Sigmoid colon (tissue), 4 donors: Measurements from ENCODE around the gene LDLRAD4.

ENCODE experiments used
- CTCF ChIP-seq, 4 experiments: fragments of 450-650 bp in 3 of 4; fragments of 200-600 bp in 1 of 4; IDR thresholded peaks; one replicate each; pipeline ENCODE4 v1.5.1; 2016 to 2019; ENCODE audit warnings: antibody characterized with exemption in 4 of 4, mild to moderate bottlenecking in 3 of 4, moderate library complexity in 2 of 4
- POLR2A ChIP-seq, 2 donors: fragments of 450-650 bp; IDR thresholded peaks; one replicate each; pipeline ENCODE4 v1.6.1; 2016; ENCODE audit warnings: antibody characterized with exemption in 2 of 2, mild to moderate bottlenecking in 2 of 2, moderate library complexity in 2 of 2
- POLR2AphosphoS5 ChIP-seq, 4 donors: sonication (generic); formaldehyde crosslinking; IDR thresholded peaks; one replicate each; pipeline ENCODE4 v1.6.1; 2017; ENCODE audit warnings: antibody characterized with exemption in 4 of 4

- no peak for TF ChIP-seq CTCF (IDR thresholded peaks at IDR 0.05)
- TF ChIP-seq POLR2A (IDR thresholded peaks at IDR 0.05) = no peak
- peak in 2 of 4 donors; percentile 48 to 60 for TF ChIP-seq POLR2AphosphoS5 (IDR thresholded peaks at IDR 0.05)
These were observed 325.5 kb downstream of the LDLRAD4 start for GRCh38 chr18:13543811-13544732.
